Measurements from ENCODE around the gene SPIN2A. TPM values are rescaled to one million over a fixed set of nuclear protein-coding genes. Genes with fewer than 3 reads are reported as not detected.

The SPIN2A gene
- total and polyA plus RNA-seq, 2 of the 8 experiments (the other 6 are each of a cell fraction or from before 2014, with no cell fraction given), result 3.2 to 4.2 TPM

DNA sequence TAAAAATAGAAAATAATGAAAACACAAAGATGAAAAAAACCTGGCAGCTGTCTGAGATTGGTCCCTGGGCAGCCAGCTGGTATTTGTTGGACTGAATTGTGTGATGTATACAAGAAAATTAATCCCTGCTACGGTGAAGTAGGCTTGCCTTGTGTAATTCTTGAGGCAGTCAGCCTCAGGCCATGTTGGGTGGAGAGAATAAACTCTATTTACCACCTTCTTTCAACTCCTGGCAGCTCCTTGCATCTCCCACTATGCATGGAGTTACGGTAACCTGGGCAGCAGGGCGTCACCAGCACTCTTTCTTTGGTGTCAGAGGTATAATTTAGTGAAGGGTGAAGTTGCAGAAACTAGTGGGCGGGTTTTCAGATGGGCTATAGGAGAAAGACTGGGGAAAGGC, 3.5 kb downstream of the SPIN2A start:
- H3K4me1 ChIP-seq (replicated peaks in 1 of 4; ENCODE audit: control insufficient read depth in 3 of 4, insufficient read depth in 4 of 4, low read length in 3 of 4), result peaks cover 0 to 2% (median 0%) of the 10 kb centered on the region in 4 experiments; a peak in 1 of 7 replicates
- no peak overlapping the region for H4K8ac ChIP-seq (ENCODE audit: extremely low read depth, insufficient read depth, low read length)
- no peak overlapping the region for H4K5ac ChIP-seq (ENCODE audit: insufficient read length, low read depth, low read length)
- H2AFZ ChIP-seq (ENCODE audit: low read length), result no peak overlapping the region
- H3K23ac ChIP-seq (ENCODE audit: insufficient read length), result no peak overlapping the region
- H3K4ac ChIP-seq (replicated peaks; ENCODE audit: insufficient read length, low read depth, low read length), result no peak overlapping the region
- H3K36me3 ChIP-seq (ENCODE audit: control insufficient read depth in 2 of 4, insufficient read depth in 4 of 4, low read length in 3 of 4), result no peaks in the 10 kb centered on the region
- CTCF ChIA-PET (ENCODE audit: partially characterized antibody), result no interaction called here
- H2BK5ac ChIP-seq (ENCODE audit: low read depth, low read length), result no peak overlapping the region
- no peak overlapping the region for H2BK12ac ChIP-seq (ENCODE audit: low read depth, low read length)
- H3K4me3 ChIP-seq (ENCODE audit: extremely low read depth in 1 of 4, insufficient read depth in 2 of 4, low read depth in 3 of 4, low read length in 4 of 4), result no peak overlapping the region
- H3K9ac ChIP-seq (replicated peaks in 1 of 4; ENCODE audit: extremely low read depth in 1 of 4, low read depth in 3 of 4, low read length in 3 of 4), result no peak overlapping the region
- no peak for FAIRE-seq
- H2BK20ac ChIP-seq (ENCODE audit: low read length), result no peak overlapping the region
- WGBS, 2 experiments (ENCODE audit: extremely low coverage in 1 of 2, insufficient coverage in 1 of 2, insufficient read length in 1 of 2, insufficient replicate concordance in 2 of 2, low coverage in 1 of 2, low lambda C conversion rate in 2 of 2, missing lambda C conversion rate in 1 of 2), result 60% methylated on average over 1 of the region's 4 CpGs; no CpG with 5 or more reads in 1 of the 2 experiments
- H3K27ac ChIP-seq (ENCODE audit: low read depth, low read length), result no peak overlapping the region
- no peak overlapping the region for H3K14ac ChIP-seq (ENCODE audit: insufficient read length)
- no peak overlapping the region for H3K18ac ChIP-seq (ENCODE audit: extremely low read depth, low read length)
- H2BK15ac ChIP-seq (ENCODE audit: low read length), result no peak overlapping the region
- H3K9me3 ChIP-seq (ENCODE audit: insufficient read depth in 2 of 2, low read depth in 1 of 2, low read length in 1 of 2), result no peaks in the 10 kb centered on the region
- H3K79me1 ChIP-seq (ENCODE audit: low read depth, low read length), result no peaks in the 10 kb centered on the region
- H4K20me1 ChIP-seq (replicated peaks in 1 of 2; ENCODE audit: control insufficient read depth in 1 of 2, insufficient read depth in 2 of 2, low read length in 2 of 2), result no peaks in the 10 kb centered on the region
- no peak overlapping the region for H2BK120ac ChIP-seq (replicated peaks; ENCODE audit: low read depth, low read length)
- H3K4me2 ChIP-seq (ENCODE audit: insufficient read depth in 1 of 2, low read depth in 2 of 2, low read length in 2 of 2), result no peak overlapping the region
- DNase-seq (ENCODE audit: low read depth in 1 of 2, low spot score in 2 of 2), result no peak
- H2AK5ac ChIP-seq (ENCODE audit: low read depth, low read length), result no peak overlapping the region
- no peaks in the 10 kb centered on the region for H3K27me3 ChIP-seq (replicated peaks in 1 of 4; ENCODE audit: control insufficient read depth in 3 of 4, extremely low read depth in 1 of 4, insufficient read depth in 3 of 4, low read length in 3 of 4)
- POLR2A ChIA-PET (ENCODE audit: partially characterized antibody), result no interaction called here
- no peak overlapping the region for H3K56ac ChIP-seq (replicated peaks; ENCODE audit: insufficient read length, low read depth, low read length)
- H3K23me2 ChIP-seq (ENCODE audit: low read depth, low read length), result peaks cover 3% of the 10 kb centered on the region; the same call in 1 of the 2 replicates
- no peaks in the 10 kb centered on the region for H3K79me2 ChIP-seq (ENCODE audit: control insufficient read depth in 1 of 2, insufficient read depth in 2 of 2, low read length in 2 of 2)
- no peak overlapping the region for H4K91ac ChIP-seq (replicated peaks; ENCODE audit: insufficient read length, low read length)

Data from H1 (cell line).